ENCODE measurements around the gene FADS2. TPM values are rescaled to one million over a fixed set of nuclear protein-coding genes. Genes with fewer than 3 reads are reported as not detected.
A peak's percentile ranks its signal among the peaks of the same experiment; 100 is the strongest.

The FADS2 gene
- total RNA-seq, 4 donors from 2014 or later = 15.4 to 540 (median 173) TPM

- intact Hi-C loops (cut with DNase I; ENCODE audit: low total_unique reads) = no loop called here
- TF ChIP-seq CTCF (IDR thresholded peaks at IDR 0.05) (no peak), POLR2A (IDR thresholded peaks at IDR 0.05) (no peak)
- 80 to 82% methylated on average over 7 to 8 of the region's 8 CpGs for WGBS, 2 donors
- DNase-seq (ENCODE audit: low spot score in 2 of 2) = peak in 1 of 2 donors; percentile 74
- H3K4me3 ChIP-seq (ENCODE audit: low read depth, poor library complexity, severe bottlenecking) = no peak overlapping the region
Observed at GRCh38 chr11:61913699-61914395, 85.7 kb downstream of the FADS2 start.

GRCh38 chr11:61914471-61915171 is 86.5 kb downstream of the FADS2 start:
- intact Hi-C loops (cut with DNase I; ENCODE audit: low total_unique reads) = no loop called here
- H3K4me3 ChIP-seq (ENCODE audit: low read depth, poor library complexity, severe bottlenecking) = no peak overlapping the region
- peak in 1 of 2 donors; percentile 68 for DNase-seq (ENCODE audit: low spot score in 2 of 2)
- WGBS, 2 donors = 89 to 94% methylated on average over 7 of the region's 7 CpGs
- TF ChIP-seq POLR2A (IDR thresholded peaks at IDR 0.05) = no peak
- no peak for TF ChIP-seq CTCF (IDR thresholded peaks at IDR 0.05)

GRCh38 chr11:61916737-61917333 is 88.7 kb downstream of the FADS2 start:
- TF ChIP-seq POLR2A (IDR thresholded peaks at IDR 0.05) (no peak), CTCF (IDR thresholded peaks at IDR 0.05) (no peak)
- peak in 1 of 2 donors; percentile 88 for DNase-seq (ENCODE audit: low spot score in 2 of 2)
- 5 to 10% methylated on average over 16 to 30 of the region's 32 CpGs for WGBS, 2 donors
- intact Hi-C loops (cut with DNase I; ENCODE audit: low total_unique reads) = no loop called here
- peak overlapping the region; percentile 43 for H3K4me3 ChIP-seq (ENCODE audit: low read depth, poor library complexity, severe bottlenecking)

MicroRNA genes within 50 kb of the gene (microRNA counts, 767-probe panel; counts per million panel counts)
- microRNA hsa-miR-1908 = 0 to 358 counts per million in 2 donors
- microRNA hsa-miR-611 = 0 to 358 counts per million in 2 donors

Small RNA genes within 50 kb of the gene (microRNA-seq; reads per million reads assigned to microRNA genes)
- gene MIR6746 (ENCODE audit: borderline number of aligned reads in 1 of 2, borderline replicate concordance in 2 of 2) = 0 reads per million in 2 donors

Other genes starting within 250 kb of the FADS2 start
- gene SYT7, start 247.2 kb upstream of the FADS2 start, total RNA-seq = 1 to 10 TPM; 1.5 to 7.5 (median 5.1) TPM
- 1 to 10 TPM in 2 of 4 donors, under 1 TPM in 2; 0.23 to 1.8 (median 0.79) TPM for gene DAGLA, start 147.9 kb upstream of the FADS2 start, total RNA-seq
- 1 to 10 TPM in 2 of 4 donors, under 1 TPM in 1, not detected in 1; 0.23 to 2.6 (median 1.4) TPM for gene MYRF, start 75.7 kb upstream of the FADS2 start, total RNA-seq
- 10 to 100 TPM; 33.6 to 42.8 (median 36.6) TPM for gene TMEM258, start 35.7 kb upstream of the FADS2 start, total RNA-seq
- 1 to 10 TPM; 7.9 to 9.1 (median 8.8) TPM for gene FEN1, start 35.4 kb upstream of the FADS2 start, total RNA-seq
- gene FADS1, start 11.3 kb upstream of the FADS2 start, total RNA-seq = 10 to 100 TPM in 2 of 4 donors, 1 to 10 TPM in 2; 7.3 to 58.6 (median 21.8) TPM
- gene FADS3, start 63.2 kb downstream of the FADS2 start, total RNA-seq = 10 to 100 TPM; 10.9 to 27.8 (median 18.3) TPM
- 10 to 100 TPM in 1 of 4 donors, 1 to 10 TPM in 3; 6.1 to 10.9 (median 7.8) TPM for gene RAB3IL1, start 89.3 kb downstream of the FADS2 start, total RNA-seq
- 1 to 10 TPM in 3 of 4 donors, under 1 TPM in 1; 0.89 to 2.8 (median 1.5) TPM for gene BEST1, start 122.1 kb downstream of the FADS2 start, total RNA-seq
- 1,000 to 10,000 TPM in 1 of 4 donors, 100 to 1,000 TPM in 3; 583 to 1,081 (median 634) TPM for gene FTH1, start 139.3 kb downstream of the FADS2 start, total RNA-seq